Measurements from ENCODE around the gene PTPRD.

PTPRD gene

GRCh38 chr9:10434412-10434811 lies 178.4 kb downstream of the PTPRD start:
- no peak for TF ChIP-seq SIN3A (IDR thresholded peaks at IDR 0.05; ENCODE audit: borderline replicate concordance, insufficient read depth, low read length)
- TF ChIP-seq POLR2AphosphoS5 (IDR thresholded peaks at IDR 0.05; ENCODE audit: low read depth, low read length), result no peak

GRCh38 chr9:10411272-10411671 lies 201.5 kb downstream of the PTPRD start:
- no peak for TF ChIP-seq POLR2AphosphoS5 (IDR thresholded peaks at IDR 0.05; ENCODE audit: low read depth, low read length)
- TF ChIP-seq REST (IDR thresholded peaks at IDR 0.05; ENCODE audit: insufficient read depth in 1 of 2, low read depth in 2 of 2, low read length in 2 of 2), result no peak
- TF ChIP-seq SIN3A (IDR thresholded peaks at IDR 0.05; ENCODE audit: borderline replicate concordance, insufficient read depth, low read length), result no peak
- no peak for TF ChIP-seq TAF1 (IDR thresholded peaks at IDR 0.05; ENCODE audit: borderline replicate concordance, insufficient read depth, low read length)
- no peak for TF ChIP-seq FOXP2 (optimal IDR thresholded peaks at IDR 0.05; ENCODE audit: borderline replicate concordance, extremely low read depth, extremely low read length, insufficient read depth)

- no peak for TF ChIP-seq SIN3A (IDR thresholded peaks at IDR 0.05; ENCODE audit: borderline replicate concordance, insufficient read depth, low read length)
- TF ChIP-seq POLR2AphosphoS5 (IDR thresholded peaks at IDR 0.05; ENCODE audit: low read depth, low read length), result no peak
- no peak for TF ChIP-seq REST (IDR thresholded peaks at IDR 0.05; ENCODE audit: insufficient read depth in 1 of 2, low read depth in 2 of 2, low read length in 2 of 2)
- TF ChIP-seq FOXP2 (optimal IDR thresholded peaks at IDR 0.05; ENCODE audit: borderline replicate concordance, extremely low read depth, extremely low read length, insufficient read depth), result no peak
- no peak for TF ChIP-seq TAF1 (IDR thresholded peaks at IDR 0.05; ENCODE audit: borderline replicate concordance, insufficient read depth, low read length)
Measured at GRCh38 chr9:10403283-10403682, 209.5 kb downstream of the PTPRD start.

- TF ChIP-seq POLR2AphosphoS5 (IDR thresholded peaks at IDR 0.05; ENCODE audit: low read depth, low read length) (no peak), FOXP2 (optimal IDR thresholded peaks at IDR 0.05; ENCODE audit: borderline replicate concordance, extremely low read depth, extremely low read length, insufficient read depth) (no peak), TAF1 (IDR thresholded peaks at IDR 0.05; ENCODE audit: borderline replicate concordance, insufficient read depth, low read length) (no peak), REST (IDR thresholded peaks at IDR 0.05; ENCODE audit: insufficient read depth in 1 of 2, low read depth in 2 of 2, low read length in 2 of 2) (no peak), SIN3A (IDR thresholded peaks at IDR 0.05; ENCODE audit: borderline replicate concordance, insufficient read depth, low read length) (no peak)
Measured at GRCh38 chr9:10396615-10397014, 216.2 kb downstream of the PTPRD start.

- TF ChIP-seq REST (IDR thresholded peaks at IDR 0.05; ENCODE audit: insufficient read depth in 1 of 2, low read depth in 2 of 2, low read length in 2 of 2), result no peak
- no peak for TF ChIP-seq POLR2AphosphoS5 (IDR thresholded peaks at IDR 0.05; ENCODE audit: low read depth, low read length)
- TF ChIP-seq FOXP2 (optimal IDR thresholded peaks at IDR 0.05; ENCODE audit: borderline replicate concordance, extremely low read depth, extremely low read length, insufficient read depth), result no peak
- no peak for TF ChIP-seq TAF1 (IDR thresholded peaks at IDR 0.05; ENCODE audit: borderline replicate concordance, insufficient read depth, low read length)
- TF ChIP-seq SIN3A (IDR thresholded peaks at IDR 0.05; ENCODE audit: borderline replicate concordance, insufficient read depth, low read length), result no peak
Measured at GRCh38 chr9:10387282-10387681, 225.5 kb downstream of the PTPRD start.

Data from PFSK-1 (cell line).